Limb (tissue), 2 donors: ENCODE measurements around the gene NBDY.

Experiments
- DNase-seq, 2 donors: peaks; one replicate each; pipeline ENCODE4 v3.0.0-alpha.2; 2016; ENCODE audit errors: extremely low spot score in 2 of 2

NBDY gene

DNA sequence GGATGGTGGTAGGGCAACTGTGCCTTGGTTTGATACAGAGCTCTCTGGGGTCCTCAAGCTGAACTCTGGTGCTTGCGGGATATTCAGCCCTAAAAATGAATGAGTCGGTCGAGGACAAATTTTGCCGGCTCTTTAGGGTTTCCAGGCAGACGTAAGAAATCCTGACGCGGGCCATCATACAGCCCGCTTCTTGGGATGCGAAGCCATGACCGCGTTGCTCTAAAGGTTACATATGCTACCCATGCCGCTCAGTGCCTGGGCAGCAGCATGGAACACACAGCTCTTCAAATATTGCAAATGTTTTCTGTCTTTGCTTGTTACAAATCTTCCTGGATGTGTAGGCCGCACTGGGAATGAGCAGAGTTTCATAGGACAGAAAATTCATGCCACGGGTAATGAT, 55.6 kb downstream of the NBDY start:
- no peak for DNase-seq

GRCh38 chrX:56785442-56785841, 56.4 kb downstream of the NBDY start:
- DNase-seq: no peak

GRCh38 chrX:56786889-56787733, 58.1 kb downstream of the NBDY start:
- DNase-seq: no peak

DNA sequence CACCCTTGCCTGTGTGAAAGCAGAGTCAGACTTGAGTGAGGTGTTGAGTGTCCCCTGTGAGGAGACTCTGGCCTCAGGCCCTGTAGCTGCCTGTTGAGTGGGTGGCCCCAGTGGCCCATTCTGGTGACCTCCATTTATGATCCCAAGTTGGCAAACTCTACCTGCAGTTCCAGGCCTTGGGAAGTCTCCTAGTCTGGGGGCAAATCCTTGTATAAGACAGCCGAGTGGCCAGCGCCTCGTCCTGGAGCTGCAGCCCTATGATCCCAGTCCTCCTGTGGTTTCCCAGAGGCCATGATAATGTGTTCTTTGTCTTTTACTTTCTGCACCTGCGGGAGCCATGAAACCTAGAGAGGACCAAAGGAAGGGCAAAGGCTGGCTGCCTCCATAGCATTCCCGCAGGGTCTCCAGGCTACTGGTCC, 58.7 kb downstream of the NBDY start:
- DNase-seq: no peak

- DNase-seq: no peak
Measured at GRCh38 chrX:56788229-56788628, 59.2 kb downstream of the NBDY start.

GRCh38 chrX:56788717-56789122, 59.7 kb downstream of the NBDY start:
- no peak for DNase-seq

DNA sequence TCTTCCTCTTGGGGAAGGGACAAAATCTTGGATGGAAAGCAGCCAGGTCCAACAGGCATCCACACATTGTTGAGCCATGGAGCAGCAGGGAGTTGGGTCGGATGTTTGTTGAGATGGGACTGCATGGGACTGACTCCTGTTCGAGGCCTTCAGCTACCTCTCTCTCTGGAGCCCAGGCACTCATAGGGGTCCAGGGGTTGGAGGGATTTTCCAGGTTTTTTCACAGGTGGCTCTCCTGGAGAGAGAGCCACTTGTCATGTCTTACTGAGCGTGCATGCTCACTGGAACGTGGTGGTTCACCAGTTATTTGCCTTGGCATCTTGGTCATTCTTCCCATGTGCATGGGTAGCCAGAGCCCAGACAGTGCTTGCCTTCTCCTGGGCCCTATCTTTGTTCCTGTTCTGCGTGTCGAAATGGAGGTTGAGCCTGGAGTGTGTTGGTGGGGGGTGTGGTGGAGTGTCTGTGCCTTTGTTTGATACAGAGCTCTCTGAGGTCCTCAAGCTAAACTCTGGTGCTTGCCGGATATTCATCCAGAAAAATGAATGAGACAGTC, 60.6 kb downstream of the NBDY start:
- DNase-seq: no peak

GRCh38 chrX:56790778-56791177, 61.7 kb downstream of the NBDY start:
- DNase-seq: no peak

DNA sequence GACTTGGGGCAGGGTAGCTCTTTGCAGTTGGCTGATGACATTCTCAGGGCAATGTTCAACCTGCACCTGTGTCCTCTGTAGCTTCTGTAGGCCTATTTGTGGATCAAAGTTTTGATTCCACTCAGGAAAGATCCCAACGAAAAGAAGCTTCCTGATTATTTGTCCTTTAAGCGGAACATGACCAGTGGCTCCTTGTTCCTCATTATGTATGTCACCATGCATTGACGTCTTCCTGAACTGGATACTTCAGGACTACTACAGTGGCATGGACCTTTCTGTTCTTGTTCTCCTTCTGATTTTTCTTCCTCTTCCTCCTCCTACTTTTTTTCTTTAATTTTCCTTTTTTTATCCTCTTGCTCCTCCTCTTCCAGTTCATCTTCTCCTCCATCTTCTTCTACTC, 62.4 kb downstream of the NBDY start:
- no peak for DNase-seq

DNA sequence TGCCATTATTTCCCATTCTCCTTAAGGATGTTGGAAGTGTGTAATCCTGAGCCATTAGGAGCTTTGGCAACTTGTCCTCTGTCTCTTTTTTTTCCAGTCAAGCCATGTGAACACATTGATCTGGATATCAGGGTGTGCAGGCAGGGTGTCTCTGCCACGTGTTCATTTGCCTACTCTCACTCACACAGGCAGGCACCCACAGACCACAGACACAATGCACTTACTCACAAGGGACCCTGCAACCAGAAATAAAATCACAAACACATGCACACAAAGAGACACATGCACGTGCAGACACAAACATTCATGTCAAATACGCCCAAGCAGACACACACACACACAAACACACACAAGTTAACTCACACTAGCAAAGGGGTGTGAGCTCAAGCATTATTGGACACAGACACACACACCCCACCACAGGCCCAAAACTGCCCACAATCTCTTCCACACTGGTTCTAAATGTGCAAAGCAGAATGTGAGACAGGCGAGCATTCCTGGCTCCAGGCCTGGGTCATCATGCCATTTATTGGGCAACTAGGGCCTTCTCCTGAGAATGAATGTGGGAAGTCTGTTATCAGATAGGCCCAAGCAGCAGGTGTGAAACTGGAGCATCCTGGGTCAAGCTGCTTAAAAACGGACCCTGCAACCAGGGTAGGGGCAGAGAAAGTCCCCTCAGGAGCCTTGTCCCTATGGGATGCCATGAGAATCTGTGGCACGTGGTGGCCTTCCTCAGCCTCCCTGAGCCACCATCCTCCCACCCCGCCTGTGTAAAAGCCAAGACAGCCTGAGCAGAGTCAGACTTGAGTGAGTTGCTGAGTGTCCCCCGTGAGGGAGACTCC, 63.4 kb downstream of the NBDY start:
- DNase-seq: no peak

- DNase-seq: no peak
Measured at GRCh38 chrX:56793112-56793430, 64.0 kb downstream of the NBDY start.

DNA sequence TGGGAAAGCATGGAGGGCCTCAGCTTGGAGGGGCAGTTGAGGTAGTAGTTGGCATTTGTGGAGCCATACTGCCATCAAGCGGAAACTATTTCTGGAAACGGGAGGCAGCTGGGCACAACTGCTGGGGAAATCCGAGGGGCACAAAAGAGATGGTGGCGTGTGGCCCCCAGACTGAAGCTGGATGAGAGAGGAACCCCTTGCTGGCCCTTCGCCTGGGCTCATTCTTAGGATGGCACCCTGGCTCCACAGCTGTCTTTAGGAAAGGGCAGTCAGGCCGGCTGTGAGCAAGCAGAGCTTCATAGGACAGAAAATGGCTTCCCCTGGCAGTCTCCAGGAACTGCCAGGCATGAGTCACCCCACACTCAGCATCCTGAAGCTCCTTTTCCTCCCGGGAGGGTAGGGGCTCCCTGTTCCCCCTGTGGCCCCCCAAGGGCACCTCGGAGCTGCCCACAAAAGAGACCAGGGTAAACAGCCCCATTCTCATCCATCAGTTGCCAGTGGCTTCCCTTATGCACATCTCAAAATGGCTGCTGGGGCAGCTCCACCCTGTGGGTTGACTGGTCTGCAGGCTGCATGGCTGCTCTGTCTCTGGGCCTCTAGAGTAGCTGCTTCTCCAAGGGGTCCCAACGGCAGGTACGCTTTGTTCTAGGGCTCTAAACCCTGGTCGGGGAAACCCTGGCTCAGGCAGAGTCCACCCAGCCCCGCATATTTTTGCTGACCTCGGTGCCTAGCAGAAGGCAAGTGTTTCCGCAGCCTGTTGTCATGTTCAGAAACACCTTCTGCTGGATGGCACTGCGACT, 64.7 kb downstream of the NBDY start:
- DNase-seq: no peak

GRCh38 chrX:56794404-56795230, 65.6 kb downstream of the NBDY start:
- no peak for DNase-seq

GRCh38 chrX:56795309-56795868, 66.3 kb downstream of the NBDY start:
- no peak for DNase-seq

DNA sequence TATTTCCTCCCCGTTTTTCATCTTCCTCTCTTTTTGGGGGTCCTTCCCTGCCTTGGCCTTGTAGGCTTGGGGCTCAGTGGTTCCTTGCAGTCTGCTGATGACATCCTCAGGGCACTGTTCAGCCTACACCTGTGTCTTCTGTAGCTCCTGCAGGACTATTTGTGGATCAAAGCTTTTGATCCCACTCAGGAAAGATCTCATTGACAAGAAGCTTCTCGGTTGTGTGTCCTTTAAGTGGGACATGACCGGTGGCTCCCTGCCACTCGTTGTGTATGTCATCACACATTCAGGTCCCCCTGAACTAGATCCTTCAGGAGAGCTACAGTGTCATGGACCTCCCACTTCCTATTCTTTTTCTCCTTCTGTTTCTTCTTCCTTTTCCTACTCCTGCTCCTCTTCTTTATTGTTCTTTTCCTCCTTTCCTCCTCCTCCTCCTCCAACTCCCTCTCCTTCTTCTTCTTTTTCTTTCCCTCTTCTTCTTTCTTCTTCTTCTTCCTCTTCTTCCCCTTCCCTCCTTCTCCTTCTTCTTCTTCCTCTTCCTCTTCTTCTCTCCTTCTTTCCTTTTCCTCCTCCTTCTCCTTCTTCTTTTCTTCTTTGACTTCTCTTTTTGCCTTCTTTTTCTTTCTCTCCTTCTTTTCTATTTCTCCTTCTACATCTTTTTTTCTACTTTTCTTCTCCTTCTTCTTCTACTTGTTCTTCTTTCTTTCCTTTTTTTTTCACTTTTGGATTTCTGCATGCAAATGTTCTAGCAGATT, 67.8 kb downstream of the NBDY start:
- DNase-seq: no peak

DNA sequence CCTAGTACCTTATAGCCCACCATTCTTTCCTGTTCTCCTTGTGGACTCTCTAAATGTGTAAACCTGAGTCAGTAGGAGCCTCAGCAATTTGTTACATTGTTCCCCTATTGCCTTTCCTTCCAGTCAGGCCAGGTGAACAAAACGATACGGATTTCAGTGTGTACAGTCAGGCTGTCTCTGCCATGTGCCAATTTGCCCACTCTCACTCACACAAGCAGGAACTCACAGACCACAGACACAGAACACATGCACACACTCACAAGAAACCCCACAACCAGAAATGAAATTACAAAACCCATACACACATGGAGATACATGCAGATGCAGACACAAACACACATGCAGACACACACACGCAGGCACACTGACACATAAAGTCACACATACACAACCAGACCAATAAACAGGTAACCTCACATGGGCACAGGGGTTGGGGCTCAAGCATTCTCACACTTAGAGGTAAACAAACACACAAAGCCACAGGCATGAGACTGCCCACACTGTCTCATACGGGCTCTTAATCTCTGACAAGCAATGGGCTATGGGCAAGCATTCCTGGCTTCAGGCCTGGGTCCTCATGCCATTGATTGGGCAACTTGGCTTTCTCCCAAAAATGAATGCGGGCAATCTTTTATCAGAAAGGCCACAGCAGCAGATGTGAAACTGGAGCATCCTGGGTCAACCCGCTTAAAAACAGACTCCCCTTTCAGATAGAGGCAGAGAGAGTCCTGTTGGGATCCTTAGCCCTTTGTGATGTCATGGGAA, 68.7 kb downstream of the NBDY start:
- DNase-seq: no peak

- no peak for DNase-seq
Measured at GRCh38 chrX:56798339-56798711, 69.3 kb downstream of the NBDY start.

- no peak for DNase-seq
Measured at GRCh38 chrX:56798866-56799758, 70.1 kb downstream of the NBDY start.
